PC-9 (cell line): Measurements from ENCODE around the gene GLB1L2. TPM values are rescaled to one million over a fixed set of nuclear protein-coding genes. Genes with fewer than 3 reads are reported as not detected.

Experiments
- BruUV-seq: library from RNA; stranded (reverse); fragments of 400-500 nt; replicated peaks from 2 replicates; lab custom pipeline; 2021; lab: Mats Ljungman, UMichigan
- CTCF ChIA-PET: fragments of 300-600 bp; sonication (Branson Sonifier 250); formaldehyde crosslinking; loops from one replicate; lab custom pipeline; 2022; ENCODE audit warnings: antibody characterized with exemption; lab: Charles Lee
- POLR2A ChIA-PET: fragments of 300-600 bp; sonication (Branson Sonifier 250); formaldehyde crosslinking; loops from one replicate; lab custom pipeline; 2022; ENCODE audit warnings: antibody characterized with exemption; ENCODE audit not compliant: unreplicated experiment; lab: Charles Lee
- DNase-seq, 2 experiments: peaks; one replicate each; pipeline versions ENCODE4 v3.0.0 to v3.0.0-alpha.2; 2015 to 2022; ENCODE audit warnings: mixed read lengths in 1 of 2
- H2AFZ ChIP-seq: fragments of 200-600 bp; sonication (generic); 2 replicates; pipeline ENCODE4 v1.8.1; 2017; ENCODE audit warnings: antibody characterized with exemption
- H3F3A ChIP-seq: fragments of 200-600 bp; sonication (generic); 2 replicates; pipeline ENCODE4 v1.8.1; 2017; ENCODE audit warnings: antibody characterized with exemption, mild to moderate bottlenecking, low read depth; ENCODE audit not compliant: insufficient read depth
- H3K27ac ChIP-seq: fragments of 200-600 bp; sonication (generic); 2 replicates; pipeline ENCODE4 v1.6.1; 2016; ENCODE audit warnings: mixed run types
- H3K27me3 ChIP-seq: fragments of 200-600 bp; sonication (generic); 2 replicates; pipeline ENCODE4 v1.6.1; 2016; ENCODE audit warnings: low read depth, mixed run types; ENCODE audit not compliant: insufficient read depth
- H3K36me3 ChIP-seq: fragments of 200-600 bp; sonication (generic); 2 replicates; pipeline ENCODE4 v1.6.1; 2016; ENCODE audit warnings: low read depth, mixed run types
- H3K4me1 ChIP-seq: fragments of 200-600 bp; sonication (generic); replicated peaks from 2 replicates; pipeline ENCODE4 v1.6.1; 2016; ENCODE audit warnings: mixed run types; ENCODE audit not compliant: insufficient read depth
- H3K4me2 ChIP-seq: fragments of 200-600 bp; sonication (generic); 2 replicates; pipeline ENCODE4 v1.6.1; 2017; ENCODE audit warnings: mixed run types
- H3K4me3 ChIP-seq: fragments of 200-600 bp; sonication (generic); 2 replicates; pipeline ENCODE4 v1.6.1; 2016; ENCODE audit warnings: mixed run types
- H3K79me2 ChIP-seq: fragments of 200-600 bp; sonication (generic); 2 replicates; pipeline ENCODE4 v1.6.1; 2017; ENCODE audit warnings: low read depth, mixed run types
- H3K9me2 ChIP-seq: fragments of 200-600 bp; sonication (generic); 2 replicates; pipeline ENCODE4 v1.8.1; 2017; ENCODE audit warnings: mild to moderate bottlenecking; ENCODE audit not compliant: insufficient read depth
- H3K9me3 ChIP-seq: fragments of 200-600 bp; sonication (generic); 2 replicates; pipeline ENCODE4 v1.8.1; 2016; ENCODE audit warnings: low read depth; ENCODE audit not compliant: insufficient read depth
- H4K20me1 ChIP-seq: fragments of 200-600 bp; sonication (generic); 2 replicates; pipeline ENCODE4 v1.8.1; 2017; ENCODE audit not compliant: insufficient read depth
- CTCF ChIP-seq: fragments of 200-600 bp; sonication (generic); conservative IDR thresholded peaks from 2 replicates; pipeline ENCODE4 v1.6.1; 2017; ENCODE audit warnings: mixed run types, antibody characterized with exemption, mild to moderate bottlenecking, moderate library complexity
- EZH2 ChIP-seq: fragments of 200-600 bp; sonication (generic); IDR thresholded peaks from 2 replicates; pipeline ENCODE4 v1.8.0; 2017; ENCODE audit warnings: antibody characterized with exemption, low read depth
- intact Hi-C: fragments of 100-400 bp; cut with micrococcal nuclease; formaldehyde crosslinking; loops from one replicate; pipeline ENCODE4 v1.10.0; 2022; ENCODE audit not compliant: unreplicated experiment
- total RNA-seq: library from RNA; stranded (reverse); gene quantifications from 2 replicates; pipeline ENCODE4 v1.2.3, GENCODE V29; 2021

GLB1L2 gene
- total RNA-seq, 1 experiment from 2014 or later = 32.2 TPM

DNA sequence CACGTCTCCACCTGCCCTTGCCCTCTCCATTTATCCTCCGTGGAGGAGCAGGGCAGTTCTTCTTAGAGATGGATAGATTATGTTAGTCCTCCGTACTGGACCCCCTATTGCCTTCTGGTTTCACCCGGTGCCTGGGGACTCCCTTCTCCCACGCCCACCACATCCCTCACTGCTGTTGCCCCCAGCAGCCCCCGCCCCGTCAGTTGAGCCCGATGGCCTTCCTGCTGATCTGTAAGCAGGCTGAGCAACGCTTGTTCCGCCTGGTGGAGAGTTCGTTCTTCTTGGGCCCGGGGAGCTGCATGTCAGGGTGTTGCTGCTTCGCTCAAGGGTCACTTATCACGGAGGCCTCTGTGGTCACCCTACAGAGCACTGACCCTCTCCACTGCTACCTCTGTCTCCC is 46.1 kb downstream of the GLB1L2 start:
- H3F3A ChIP-seq = no peaks in the 10 kb centered on the region
- ChIA-PET CTCF (no interaction called here), POLR2A (no interaction called here)
- H3K79me2 ChIP-seq = no peaks in the 10 kb centered on the region
- H3K4me2 ChIP-seq = no peak overlapping the region
- no peak overlapping the region for H3K4me3 ChIP-seq
- no peaks in the 10 kb centered on the region for H3K4me1 ChIP-seq
- no peaks in the 10 kb centered on the region for H3K36me3 ChIP-seq
- H3K9me2 ChIP-seq = no peaks in the 10 kb centered on the region
- H3K27ac ChIP-seq = no peak overlapping the region
- TF ChIP-seq EZH2 = no peak
- TF ChIP-seq CTCF = no peak
- H3K9me3 ChIP-seq = no peaks in the 10 kb centered on the region
- intact Hi-C loops = no loop called here
- DNase-seq = no peak
- H4K20me1 ChIP-seq = no peaks in the 10 kb centered on the region
- no peak overlapping the region for H2AFZ ChIP-seq
- no peaks in the 10 kb centered on the region for H3K27me3 ChIP-seq
- no TSS peak for BruUV-seq

- H3K27ac ChIP-seq = no peak overlapping the region
- ChIA-PET POLR2A (no interaction called here), CTCF (no interaction called here)
- H3K4me1 ChIP-seq = no peaks in the 10 kb centered on the region
- no peak overlapping the region for H2AFZ ChIP-seq
- no peak overlapping the region for H3K4me2 ChIP-seq
- no peaks in the 10 kb centered on the region for H3F3A ChIP-seq
- BruUV-seq = no TSS peak
- TF ChIP-seq EZH2 (no peak), CTCF (no peak)
- no peak overlapping the region for H3K4me3 ChIP-seq
- H3K79me2 ChIP-seq = no peaks in the 10 kb centered on the region
- no peaks in the 10 kb centered on the region for H3K9me2 ChIP-seq
- peaks cover under 1% of the 10 kb centered on the region; the same call in 1 of the 2 replicates for H3K27me3 ChIP-seq
- intact Hi-C loops = no loop called here
- no peaks in the 10 kb centered on the region for H3K36me3 ChIP-seq
- H3K9me3 ChIP-seq = no peaks in the 10 kb centered on the region
- DNase-seq = no peak
- no peaks in the 10 kb centered on the region for H4K20me1 ChIP-seq
Measured at GRCh38 chr11:134379241-134379640, 47.5 kb downstream of the GLB1L2 start.

- no peak for DNase-seq
- BruUV-seq = no TSS peak
- Histone ChIP-seq H3K9me3 (no peaks in the 10 kb centered on the region), H3K4me1 (no peaks in the 10 kb centered on the region), H3K9me2 (no peaks in the 10 kb centered on the region), H3K27ac (no peak overlapping the region), H3K27me3 (peaks cover 10% of the 10 kb centered on the region; the same call in 1 of the 2 replicates), H3F3A (no peaks in the 10 kb centered on the region), H3K4me3 (no peak overlapping the region), H3K4me2 (no peak overlapping the region), H2AFZ (no peak overlapping the region), H4K20me1 (no peaks in the 10 kb centered on the region), H3K79me2 (no peaks in the 10 kb centered on the region), H3K36me3 (no peaks in the 10 kb centered on the region)
- TF ChIP-seq EZH2 (no peak), CTCF (no peak)
- ChIA-PET CTCF (no interaction called here), POLR2A (no interaction called here)
- intact Hi-C loops = no loop called here
Measured at GRCh38 chr11:134380229-134380628, 48.4 kb downstream of the GLB1L2 start.
